Measurements from ENCODE around the gene PAEP.

PAEP gene

DNA sequence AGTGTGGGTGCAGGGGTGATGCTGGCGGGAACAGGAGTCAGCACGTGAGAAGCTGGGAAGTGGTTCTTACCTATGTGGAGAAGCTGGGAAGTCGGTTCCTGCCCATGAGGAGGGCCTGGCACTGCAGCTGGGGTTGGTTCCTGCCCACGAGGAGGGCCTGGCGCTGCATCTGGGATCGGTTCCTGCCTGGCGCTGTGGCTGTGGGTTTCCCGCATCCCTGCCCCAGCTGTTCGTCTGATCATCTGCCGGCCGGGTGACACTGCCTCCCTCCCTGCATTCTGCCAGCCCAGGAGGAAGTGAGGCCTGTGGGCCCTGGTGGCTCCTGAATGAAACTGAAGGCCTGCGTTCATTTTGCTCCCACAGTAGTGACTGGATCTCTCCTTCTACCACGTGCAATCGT lies 10.5 kb upstream of the PAEP start:
- DNase-seq (ENCODE audit: low read depth in 2 of 2): no peak

DNA sequence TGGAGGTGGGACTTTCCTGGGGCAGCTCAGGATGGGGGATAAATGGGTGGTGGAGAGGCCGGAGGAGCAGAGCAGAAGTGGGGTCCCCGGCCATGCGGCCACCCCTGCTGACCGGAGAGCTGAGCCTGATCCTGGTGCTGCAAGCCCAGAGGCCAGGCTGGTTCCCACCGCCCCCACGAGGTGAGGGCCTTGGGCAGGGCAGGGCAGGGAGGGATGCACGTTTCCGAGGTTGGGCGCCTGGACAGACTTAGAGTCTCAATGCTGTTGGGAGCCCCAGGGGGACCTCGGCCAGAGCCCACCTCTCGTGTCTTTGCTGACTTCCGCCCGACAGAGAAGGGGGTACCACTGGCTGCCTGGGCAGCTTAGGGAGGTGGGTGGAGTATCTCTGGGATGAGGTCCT lies 10.1 kb upstream of the PAEP start:
- DNase-seq (ENCODE audit: low read depth in 2 of 2): no peak

DNA sequence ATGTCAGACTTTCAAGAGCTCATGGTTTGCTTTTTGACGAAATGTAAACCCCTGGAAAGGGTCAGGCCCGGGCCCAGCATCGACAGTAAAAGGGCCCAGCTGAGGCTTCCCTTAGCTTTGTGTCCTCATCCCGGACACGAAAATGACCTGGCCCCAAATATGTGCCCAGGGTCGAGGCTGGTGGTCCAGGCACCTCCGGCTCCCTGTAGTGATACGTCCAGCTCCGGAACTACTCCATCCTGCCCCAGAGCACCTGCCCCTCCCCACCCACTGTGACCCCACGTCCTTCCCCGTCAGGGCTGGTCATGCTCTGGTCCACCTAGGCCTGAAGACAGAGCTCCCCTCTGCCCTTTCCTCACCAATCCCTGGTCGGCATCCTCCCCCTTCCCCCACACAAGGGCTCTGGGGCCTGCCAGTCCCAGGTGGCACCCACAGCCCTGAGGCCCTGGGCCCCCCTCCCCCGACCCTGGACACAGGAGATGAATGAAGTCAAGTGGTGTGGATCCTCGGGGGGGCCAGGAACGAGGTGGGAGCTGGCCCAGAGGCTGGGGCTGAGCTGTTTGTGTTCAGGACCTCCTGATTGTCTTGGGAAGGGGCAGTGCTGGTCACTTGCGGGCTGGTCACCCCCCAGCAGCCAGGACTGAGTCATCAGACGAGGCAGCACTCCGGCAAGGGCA lies 9.4 kb upstream of the PAEP start:
- DNase-seq (ENCODE audit: low read depth in 2 of 2): no peak

DNA sequence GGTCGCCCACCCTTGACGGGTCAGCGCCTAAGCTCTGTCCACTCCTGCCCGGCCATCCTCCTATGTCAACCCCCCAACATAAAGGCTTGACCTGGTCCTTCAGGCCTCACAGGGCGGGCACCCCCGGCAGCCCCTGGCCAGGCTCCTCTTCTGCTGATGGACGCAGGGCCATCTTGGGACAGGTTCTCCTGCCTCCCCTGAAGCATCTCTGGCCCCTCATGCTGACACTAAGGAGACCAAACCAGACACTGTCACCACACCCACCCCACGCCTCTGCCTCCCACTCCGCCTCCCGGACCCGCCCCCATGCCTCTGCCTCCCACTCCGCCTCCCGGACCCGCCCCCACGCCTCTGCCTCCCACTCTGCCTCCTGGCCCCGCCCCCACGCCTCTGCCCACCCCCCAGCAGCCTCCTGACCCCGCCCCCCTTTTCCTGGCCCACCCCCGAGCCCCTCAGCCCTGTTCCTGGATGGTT lies 8.8 kb upstream of the PAEP start:
- DNase-seq (ENCODE audit: low read depth in 2 of 2): no peak

DNA sequence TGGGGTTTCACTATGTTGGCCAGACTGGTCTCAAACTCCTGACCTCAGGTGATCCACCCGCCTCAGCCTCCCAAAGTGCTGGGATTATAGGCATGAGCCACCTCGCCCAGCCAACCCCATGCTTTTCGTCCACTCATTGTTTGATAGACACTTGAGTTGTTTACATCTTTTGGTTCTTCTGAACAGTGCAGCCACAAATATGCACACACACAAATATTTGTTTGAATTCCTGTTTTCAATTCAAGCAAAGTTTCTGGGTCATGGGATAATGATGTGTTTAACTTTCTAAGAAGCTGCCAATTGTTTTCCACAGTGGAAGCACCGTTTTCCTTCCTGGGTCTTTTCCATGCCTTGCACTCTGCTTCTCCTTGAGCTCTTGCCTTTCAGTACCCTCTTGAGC lies 6.8 kb upstream of the PAEP start:
- no peak for DNase-seq (ENCODE audit: low read depth in 2 of 2)

DNA sequence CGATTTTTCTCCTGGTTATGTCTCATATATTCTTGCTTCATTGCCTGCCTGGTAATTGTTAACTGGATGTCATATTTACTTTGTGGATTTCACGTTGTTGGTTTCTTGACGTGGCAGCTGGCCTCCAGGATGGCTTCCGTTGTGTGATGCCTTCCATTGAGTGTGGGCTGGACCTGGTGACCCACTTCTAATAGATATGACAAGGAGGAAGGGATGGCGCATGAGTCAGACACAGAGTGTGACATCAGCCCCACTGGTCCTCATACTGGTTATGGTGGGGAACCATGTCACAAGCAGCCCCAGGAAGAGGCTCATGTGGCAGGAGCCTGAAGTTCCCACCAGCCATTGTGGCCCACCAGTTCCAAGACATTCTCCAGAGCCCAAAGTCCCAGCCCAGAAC lies 6.4 kb upstream of the PAEP start:
- no peak for DNase-seq (ENCODE audit: low read depth in 2 of 2)

DNA sequence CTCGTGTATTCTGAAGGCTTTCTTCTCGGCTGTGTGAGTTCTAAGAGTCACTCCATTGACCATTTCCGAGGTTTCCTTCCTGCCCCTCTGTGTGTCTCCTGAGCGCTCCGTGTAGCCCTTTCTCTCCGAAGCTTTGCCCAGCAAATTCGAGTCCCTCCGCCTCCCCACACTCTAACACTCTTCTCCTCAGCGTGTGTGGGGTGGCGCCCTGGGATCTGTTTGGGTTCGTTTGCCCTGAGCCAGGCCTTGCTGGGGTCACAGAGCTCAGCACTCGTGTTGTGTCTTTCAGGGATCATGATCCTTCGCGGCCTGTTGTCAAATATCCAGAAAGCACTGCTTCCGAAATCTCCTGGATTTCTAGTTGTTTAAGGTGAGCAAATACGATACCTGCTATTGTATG lies 5.6 kb upstream of the PAEP start:
- DNase-seq (ENCODE audit: low read depth in 2 of 2): no peak

DNA sequence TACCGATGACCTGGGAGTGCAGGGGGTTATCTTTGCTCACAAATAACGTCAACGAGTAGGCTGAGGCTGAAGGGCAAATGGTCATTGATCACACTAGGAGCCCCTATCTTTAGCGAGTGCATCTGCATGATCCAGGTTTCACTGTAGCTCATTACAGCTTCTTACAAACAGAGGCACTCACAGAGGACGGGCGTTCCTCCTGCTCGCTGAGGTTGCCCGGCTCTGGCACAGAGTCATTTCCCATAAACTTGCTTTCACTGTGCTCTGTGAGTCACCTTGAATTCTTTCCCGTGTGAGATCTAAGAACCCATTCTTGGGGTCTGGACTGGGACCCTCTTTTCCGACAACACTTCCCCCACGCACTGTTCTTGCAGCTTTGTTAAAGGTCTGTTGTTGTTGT lies 1.9 kb upstream of the PAEP start:
- DNase-seq (ENCODE audit: low read depth in 2 of 2): no peak

DNA sequence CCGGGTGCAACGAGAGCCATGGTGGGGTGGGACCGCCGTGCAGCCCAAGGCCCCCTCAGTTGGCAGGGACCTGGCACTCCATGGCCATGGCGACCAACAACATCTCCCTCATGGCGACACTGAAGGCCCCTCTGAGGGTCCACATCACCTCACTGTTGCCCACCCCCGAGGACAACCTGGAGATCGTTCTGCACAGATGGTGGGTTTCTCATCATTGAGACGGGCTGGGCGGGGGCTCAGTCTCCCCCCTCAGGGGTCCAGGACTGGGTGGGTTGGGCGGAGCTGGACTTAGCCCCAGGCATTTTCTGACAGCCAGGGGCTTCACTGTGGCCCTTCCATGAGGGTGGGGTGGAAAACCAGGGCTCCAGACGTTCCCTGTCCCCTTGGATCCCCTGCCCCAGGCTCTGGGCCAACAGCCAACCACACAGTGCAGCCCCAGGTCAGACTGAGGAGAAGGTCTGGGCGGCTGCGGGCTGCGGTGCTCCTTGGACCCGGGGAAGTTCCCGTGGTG lies 734 bp downstream of the PAEP start:
- no peak for DNase-seq (ENCODE audit: low read depth in 2 of 2)

DNA sequence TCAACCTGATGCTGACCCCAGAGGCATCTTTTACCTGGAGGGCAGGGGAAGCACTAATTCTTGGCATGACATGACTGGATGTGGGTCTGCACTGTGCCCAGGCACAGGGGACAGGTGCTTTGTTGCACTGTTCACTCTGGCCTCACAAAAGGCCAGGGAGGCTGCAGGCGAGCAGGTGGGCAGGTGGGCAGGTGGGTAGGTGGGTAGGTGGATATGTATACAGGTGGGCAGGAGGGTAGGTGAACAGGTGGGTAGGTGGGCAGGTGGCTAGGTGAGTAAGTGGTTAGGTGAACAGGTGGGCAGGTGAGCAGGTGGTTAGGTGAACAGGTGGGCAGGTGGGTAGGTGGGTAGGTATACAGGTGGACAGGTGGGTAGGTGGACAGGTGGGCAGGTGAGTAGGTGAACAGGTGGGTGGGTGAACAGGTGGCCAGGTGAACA lies 1.5 kb downstream of the PAEP start:
- DNase-seq (ENCODE audit: low read depth in 2 of 2): no peak

DNA sequence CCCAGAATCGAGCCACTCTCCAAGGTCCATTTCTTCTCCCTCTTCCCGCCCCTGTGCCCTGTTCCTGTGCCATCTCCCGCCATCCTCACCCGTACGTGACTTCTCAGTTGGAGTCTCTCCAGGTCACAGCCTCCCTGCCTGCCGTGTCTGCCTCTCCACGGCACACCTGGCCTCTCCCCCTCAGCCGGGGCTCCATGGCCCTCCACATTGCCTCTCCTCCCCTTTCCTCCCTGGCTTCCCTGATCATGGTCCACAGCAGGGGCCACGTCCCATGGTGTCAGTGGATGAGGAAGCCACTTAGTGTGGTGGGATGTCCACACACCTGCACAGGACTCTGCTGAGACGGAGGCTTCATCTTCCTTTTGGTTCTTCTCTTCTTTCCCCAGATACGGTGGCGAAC lies 2.3 kb downstream of the PAEP start:
- DNase-seq (ENCODE audit: low read depth in 2 of 2): no peak

DNA sequence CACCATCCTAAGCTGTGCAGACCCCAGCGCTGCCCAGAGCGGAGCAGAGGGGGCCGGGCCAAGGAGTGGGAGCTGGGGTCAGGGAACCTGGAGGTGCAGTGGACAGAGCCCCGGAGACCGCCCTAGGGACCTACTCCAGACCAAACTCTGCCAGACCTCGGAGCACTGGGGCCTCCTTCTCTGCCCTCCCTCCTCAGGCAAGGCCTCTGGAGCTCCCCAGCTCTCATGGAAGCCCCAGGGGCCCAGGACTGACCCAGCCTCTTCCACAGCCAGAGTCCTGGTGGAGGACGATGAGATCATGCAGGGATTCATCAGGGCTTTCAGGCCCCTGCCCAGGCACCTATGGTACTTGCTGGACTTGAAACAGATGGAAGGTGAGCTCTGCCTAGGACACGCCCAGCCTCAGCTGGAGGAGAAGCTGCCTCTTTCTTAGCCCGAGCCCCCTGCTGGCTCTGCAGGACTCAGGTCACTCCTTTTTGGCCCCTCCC lies 3.6 kb downstream of the PAEP start:
- DNase-seq (ENCODE audit: low read depth in 2 of 2): no peak

DNA sequence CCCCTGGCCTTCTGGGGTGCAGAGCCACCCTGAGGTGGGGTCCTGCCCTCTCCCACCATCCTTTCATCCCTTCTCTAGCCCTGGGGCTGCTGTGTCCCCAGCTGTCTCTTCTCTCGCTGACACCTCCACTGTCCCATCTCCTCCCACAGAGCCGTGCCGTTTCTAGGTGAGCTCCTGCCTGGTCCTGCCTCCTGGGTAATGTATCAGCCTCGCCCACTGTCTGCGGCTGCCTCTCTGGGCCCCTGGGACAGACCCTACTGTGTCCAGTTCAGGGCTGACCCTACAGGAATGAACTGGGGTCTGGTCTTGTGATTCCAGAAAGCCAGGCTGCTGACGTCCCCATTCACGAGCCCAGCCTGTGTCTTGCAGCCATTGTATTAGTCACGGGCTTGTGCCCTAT lies 4.1 kb downstream of the PAEP start:
- DNase-seq (ENCODE audit: low read depth in 2 of 2): no peak

DNA sequence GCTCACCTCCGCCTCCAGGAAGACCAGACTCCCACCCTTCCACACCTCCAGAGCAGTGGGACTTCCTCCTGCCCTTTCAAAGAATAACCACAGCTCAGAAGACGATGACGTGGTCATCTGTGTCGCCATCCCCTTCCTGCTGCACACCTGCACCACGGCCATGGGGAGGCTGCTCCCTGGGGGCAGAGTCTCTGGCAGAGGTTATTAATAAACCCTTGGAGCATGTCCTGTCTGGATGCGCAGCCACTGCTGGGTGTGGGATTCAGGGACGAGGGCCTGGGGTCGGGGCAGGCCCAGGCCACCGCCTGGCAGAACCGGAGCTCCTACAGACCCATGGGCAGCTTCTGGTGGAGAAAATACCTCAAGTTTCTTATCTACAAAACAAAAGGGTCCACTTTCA lies 5.0 kb downstream of the PAEP start:
- no peak for DNase-seq (ENCODE audit: low read depth in 2 of 2)

DNA sequence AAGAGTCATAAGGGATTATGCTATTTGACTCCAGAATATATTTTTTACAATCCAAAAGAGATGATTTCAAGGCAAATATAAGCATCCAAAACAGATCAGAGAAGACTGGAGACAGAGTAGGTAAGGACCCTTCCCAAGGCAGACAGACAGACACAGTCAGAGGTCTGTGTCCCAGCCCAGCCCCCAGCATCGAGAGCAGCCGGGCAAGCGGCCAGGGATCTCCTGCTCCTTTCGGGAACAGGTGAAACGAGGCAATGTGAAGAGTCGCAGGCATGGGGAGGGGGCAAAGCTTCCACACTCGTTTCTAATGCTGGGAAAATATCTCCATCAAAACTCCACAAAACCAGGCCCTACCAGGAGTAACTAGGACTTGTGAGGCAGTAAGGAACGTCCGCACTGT lies 5.8 kb downstream of the PAEP start:
- no peak for DNase-seq (ENCODE audit: low read depth in 2 of 2)

DNA sequence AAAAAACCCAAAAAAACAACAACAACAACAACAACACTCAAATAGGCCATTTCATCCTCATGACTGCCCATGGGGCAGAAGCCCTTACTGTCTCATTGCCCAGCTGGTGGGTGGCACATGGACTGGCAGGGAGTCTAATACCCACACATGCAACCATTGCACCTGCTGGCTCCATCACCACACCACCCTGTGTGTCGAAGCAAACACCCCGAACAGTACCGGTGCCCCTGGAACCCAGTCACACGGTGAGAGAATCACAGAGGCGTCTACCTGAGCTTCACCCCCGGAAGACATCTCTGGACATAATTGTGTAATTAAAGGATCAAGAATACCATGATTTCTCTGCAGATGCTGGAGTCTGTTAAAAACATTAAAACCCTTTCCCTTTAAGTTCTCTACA lies 6.5 kb downstream of the PAEP start:
- DNase-seq (ENCODE audit: low read depth in 2 of 2): no peak

DNA sequence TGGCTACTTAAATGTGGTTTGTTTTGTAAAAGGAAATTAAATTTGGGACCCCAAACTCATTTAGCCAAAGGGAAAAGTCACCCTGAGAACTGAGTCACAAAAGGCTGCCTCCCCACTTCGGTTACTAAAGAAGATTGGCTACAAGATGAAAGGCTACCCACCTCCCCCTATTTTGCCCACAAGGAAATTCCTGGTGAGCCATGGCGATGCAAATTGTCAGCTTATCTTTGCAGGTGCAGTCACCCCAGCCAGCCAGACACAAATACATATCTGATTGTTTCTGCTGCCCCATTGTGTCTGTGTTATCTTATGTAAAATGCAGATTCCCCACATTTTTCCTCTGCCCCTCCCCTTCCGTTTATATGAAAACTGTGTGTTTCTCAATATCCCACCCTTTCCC lies 8.9 kb downstream of the PAEP start:
- DNase-seq (ENCODE audit: low read depth in 2 of 2): no peak

DNA sequence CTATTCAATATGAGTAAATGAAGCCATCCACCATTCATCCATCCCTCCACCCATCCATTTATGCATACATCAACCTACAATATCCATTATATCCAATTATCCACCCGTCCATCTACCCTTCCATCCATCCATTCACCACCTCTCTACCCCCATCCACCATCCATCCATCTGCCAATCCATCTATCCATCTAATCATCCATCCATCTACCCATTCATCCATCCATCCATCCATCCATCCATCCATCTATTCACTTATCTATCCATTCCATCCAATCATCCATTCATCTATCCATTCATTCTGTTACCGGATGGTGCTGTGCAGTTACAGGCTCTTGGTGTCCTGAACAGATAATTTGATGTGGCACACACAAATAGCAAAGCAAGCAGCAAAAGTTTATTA lies 10.7 kb downstream of the PAEP start:
- no peak for DNase-seq (ENCODE audit: low read depth in 2 of 2)

DNA sequence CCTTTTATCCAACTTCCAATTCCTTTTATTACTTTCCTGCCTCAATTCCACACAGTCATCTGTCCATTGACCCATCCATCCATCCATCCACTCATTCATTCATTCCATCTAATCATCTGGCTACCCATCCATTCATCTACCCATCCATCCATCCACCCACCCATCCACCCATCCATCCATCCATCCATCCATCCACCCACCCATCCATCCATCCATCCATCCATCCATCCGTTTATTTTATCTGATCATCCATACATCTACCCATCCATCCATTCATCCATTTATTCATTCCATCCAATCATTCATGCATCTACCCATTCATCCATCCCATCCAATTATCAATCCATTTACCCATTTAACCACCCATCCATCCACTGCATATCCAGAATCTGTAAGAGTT lies 11.6 kb downstream of the PAEP start:
- no peak for DNase-seq (ENCODE audit: low read depth in 2 of 2)

DNA sequence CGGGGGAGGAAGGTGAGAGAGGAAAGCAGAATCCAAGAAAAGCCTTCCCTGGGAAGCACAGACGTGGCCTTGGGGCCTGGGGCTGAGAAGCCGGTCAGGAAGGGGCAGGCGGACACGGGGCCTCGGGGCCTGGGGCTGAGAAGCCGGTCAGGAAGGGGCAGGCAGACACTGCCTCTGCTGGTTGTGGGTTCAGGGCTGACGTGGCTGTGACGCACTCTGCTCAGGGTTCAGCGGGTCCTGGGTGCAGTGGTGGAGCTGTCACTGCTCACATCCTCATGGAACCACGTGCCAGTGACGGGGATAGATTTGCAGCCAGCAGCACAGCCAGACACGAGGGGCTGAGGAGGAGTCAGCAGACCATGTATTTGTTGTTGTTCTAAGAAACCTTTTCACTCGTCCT lies 12.8 kb downstream of the PAEP start:
- no peak for DNase-seq (ENCODE audit: low read depth in 2 of 2)

DNA sequence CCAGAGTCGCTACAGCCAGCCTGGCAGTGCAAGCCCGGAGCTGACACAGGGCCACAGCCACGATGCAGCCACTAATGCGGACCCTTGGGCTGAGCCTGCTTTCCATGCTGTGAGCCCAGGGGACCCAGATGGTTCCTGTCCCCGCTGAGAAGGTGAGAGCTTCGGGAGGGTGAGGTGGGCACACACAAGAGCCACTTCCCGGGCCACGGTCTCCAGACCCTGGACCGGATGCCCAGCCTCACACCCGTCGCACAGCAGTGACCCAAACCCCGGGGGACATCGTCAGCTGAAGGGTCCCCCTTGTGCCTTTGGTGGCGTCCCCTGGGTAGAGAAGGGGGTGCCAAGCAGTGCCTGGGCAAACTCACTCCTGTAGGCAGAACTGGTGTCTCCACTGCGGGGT lies 13.4 kb downstream of the PAEP start:
- DNase-seq (ENCODE audit: low read depth in 2 of 2): no peak

DNA sequence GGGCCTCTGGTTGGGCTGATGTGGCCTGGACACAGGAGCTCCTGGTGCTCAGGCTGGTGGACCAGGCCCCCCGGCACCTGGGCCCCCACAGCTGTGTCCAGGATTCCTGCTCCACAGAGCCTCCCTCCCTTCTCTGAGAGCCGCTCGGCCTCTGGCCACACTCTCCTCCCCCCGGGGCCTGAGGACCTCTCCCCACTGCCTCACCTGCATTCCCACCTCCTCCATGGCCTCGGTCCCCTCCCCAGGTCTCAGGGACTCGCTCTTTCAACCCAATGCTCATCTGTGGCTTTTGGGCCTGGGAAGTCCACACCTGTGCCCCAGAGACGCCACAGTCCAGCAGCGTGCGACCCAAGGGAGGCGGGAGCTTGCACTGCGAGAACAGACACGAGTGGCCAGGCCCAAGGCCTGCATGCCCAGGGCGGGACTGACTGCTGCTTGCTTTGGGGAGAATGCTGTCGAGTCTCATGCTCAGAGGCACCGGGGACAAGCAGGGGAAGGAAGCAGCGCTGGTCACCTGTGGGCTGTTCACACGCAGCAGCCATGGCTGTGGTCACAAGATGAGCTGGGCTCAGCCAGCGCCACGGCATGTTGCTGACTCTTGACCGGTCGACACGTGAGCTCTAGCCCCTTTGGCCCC lies 14.6 kb downstream of the PAEP start:
- no peak for DNase-seq (ENCODE audit: low read depth in 2 of 2)

DNA sequence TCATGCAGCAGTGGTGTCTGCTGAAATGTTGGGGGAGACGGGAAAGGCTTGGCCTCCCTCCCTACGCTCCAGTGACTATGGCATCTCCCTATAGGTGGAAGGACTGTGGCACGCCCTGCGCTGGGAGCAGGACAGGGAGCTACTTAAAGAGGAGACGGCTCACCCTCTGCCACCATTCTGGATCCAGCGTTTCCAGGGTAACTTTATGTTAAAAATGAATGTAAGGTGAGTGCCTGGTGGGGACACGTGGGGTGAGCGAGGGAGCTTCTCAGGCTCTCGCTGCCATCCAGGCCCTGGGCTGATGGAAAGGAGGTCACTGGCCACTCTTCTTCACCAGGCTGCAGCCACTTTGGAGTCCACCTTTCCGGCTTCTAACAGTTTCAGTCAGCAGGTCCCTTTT lies 15.7 kb downstream of the PAEP start:
- no peak for DNase-seq (ENCODE audit: low read depth in 2 of 2)

DNA sequence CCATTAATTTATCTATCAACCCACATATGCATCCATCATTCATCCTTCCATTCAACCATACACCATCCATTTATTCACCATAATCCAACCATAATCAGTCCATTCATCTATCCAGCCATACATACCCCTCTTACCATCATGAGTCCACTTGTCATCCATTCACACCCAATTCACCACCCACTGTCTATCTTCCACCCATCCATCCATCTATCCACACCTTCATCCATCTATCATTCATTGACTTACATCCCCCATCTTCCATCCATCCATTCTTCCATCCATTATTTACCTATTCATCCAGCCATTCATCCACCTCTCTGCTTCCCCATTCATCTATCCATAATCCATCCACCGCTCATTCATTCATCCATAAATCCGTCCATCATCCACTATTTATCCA lies 17.8 kb downstream of the PAEP start:
- DNase-seq (ENCODE audit: low read depth in 2 of 2): no peak

All from stimulated activated CD8-positive, alpha-beta memory T cell treated with anti-CD3 and anti-CD28 coated beads, Interleukin-15, amount 100 ng/mL, for 48 hours (primary cell).